LNCaP clone FGC (cell line): ENCODE data around the gene ARL13A.

Source experiments
- DNase-seq: peaks from one replicate; pipeline ENCODE4 v3.0.0-alpha.2; 2011; ENCODE audit warnings: low read depth
- H3K4me3 ChIP-seq: 2 replicates; pipeline ENCODE4 v1.5.1; 2011; ENCODE audit warnings: mild to moderate bottlenecking, low read depth, low read length, control low read depth
- CTCF ChIP-seq: IDR thresholded peaks from 2 replicates; pipeline ENCODE4 v1.5.1; 2012; ENCODE audit warnings: mild to moderate bottlenecking; ENCODE audit not compliant: control insufficient read depth, insufficient read depth; ENCODE audit errors: extremely low read depth

The ARL13A gene

GRCh38 chrX:101022020-101022419 lies 52.5 kb downstream of the ARL13A start:
- DNase-seq = no peak
- H3K4me3 ChIP-seq = no peak overlapping the region
- no peak for TF ChIP-seq CTCF

- no peak for TF ChIP-seq CTCF
- DNase-seq = no peak
- H3K4me3 ChIP-seq = no peak overlapping the region
Measured at GRCh38 chrX:101025126-101025525, 55.6 kb downstream of the ARL13A start.

GRCh38 chrX:101028562-101028961 lies 59.1 kb downstream of the ARL13A start:
- DNase-seq = no peak
- TF ChIP-seq CTCF = no peak
- no peak overlapping the region for H3K4me3 ChIP-seq

GRCh38 chrX:101029665-101030064 lies 60.2 kb downstream of the ARL13A start:
- TF ChIP-seq CTCF = no peak
- DNase-seq = no peak
- H3K4me3 ChIP-seq = no peak overlapping the region

GRCh38 chrX:101037231-101037630 lies 67.7 kb downstream of the ARL13A start:
- H3K4me3 ChIP-seq = no peak overlapping the region
- DNase-seq = no peak
- no peak for TF ChIP-seq CTCF

GRCh38 chrX:101040197-101040596 lies 70.7 kb downstream of the ARL13A start:
- no peak for TF ChIP-seq CTCF
- DNase-seq = no peak
- no peak overlapping the region for H3K4me3 ChIP-seq
